WI38 (cell line): ENCODE results near the gene PLAAT2.
"Not testable (repeated sequence)": the region's sequence is repeated elsewhere in the genome, so short reads cannot be mapped to it uniquely, and the experiment has no call there.

ENCODE experiments used
- H3K4me3 ChIP-seq: 2 replicates; pipeline ENCODE4 v1.5.1; 2011; ENCODE audit warnings: low read depth, mild to moderate bottlenecking, control low read depth, low read length
- CTCF ChIP-seq: IDR thresholded peaks from 2 replicates; pipeline ENCODE4 v1.5.1; 2012; ENCODE audit warnings: low read depth, mild to moderate bottlenecking, control low read depth, low read length

PLAAT2 gene

GRCh38 chr11:63532117-63532516, 31.1 kb downstream of the PLAAT2 start:
- no peak overlapping the region for H3K4me3 ChIP-seq
- no peak for TF ChIP-seq CTCF

- H3K4me3 ChIP-seq: not testable (repeated sequence)
These were observed 31.9 kb downstream of the PLAAT2 start for GRCh38 chr11:63531074-63531792.

GRCh38 chr11:63530021-63530420, 33.2 kb downstream of the PLAAT2 start:
- no peak for TF ChIP-seq CTCF

GRCh38 chr11:63529373-63529772, 33.8 kb downstream of the PLAAT2 start:
- not testable (repeated sequence) for H3K4me3 ChIP-seq

More at GRCh38 chr11:63530021-63530420, 33.2 kb downstream of the PLAAT2 start:
- no peak overlapping the region for H3K4me3 ChIP-seq

- H3K4me3 ChIP-seq: not testable (repeated sequence)
These were observed 34.4 kb downstream of the PLAAT2 start for GRCh38 chr11:63528729-63529278.

GRCh38 chr11:63528156-63528555, 35.0 kb downstream of the PLAAT2 start:
- H3K4me3 ChIP-seq: not testable (repeated sequence)

- H3K4me3 ChIP-seq: no peak overlapping the region
- no peak for TF ChIP-seq CTCF
These were observed 35.5 kb downstream of the PLAAT2 start for GRCh38 chr11:63527667-63528066.

GRCh38 chr11:63523151-63523550, 40.0 kb downstream of the PLAAT2 start:
- no peak overlapping the region for H3K4me3 ChIP-seq
- no peak for TF ChIP-seq CTCF

- no peak for TF ChIP-seq CTCF
- H3K4me3 ChIP-seq: no peak overlapping the region
These were observed 41.3 kb downstream of the PLAAT2 start for GRCh38 chr11:63521896-63522295.
